GM18909 (cell line): ENCODE data around the gene CHL1.

Experiments used
- ATAC-seq: cut with Tn5 transposase; IDR thresholded peaks from one replicate; pipeline ENCODE4 v1.9.1; 2021; ENCODE audit warnings: mild to moderate bottlenecking; ENCODE audit not compliant: unreplicated experiment, poor library complexity

The CHL1 gene

GRCh38 chr3:377158-377561 lies 180.6 kb downstream of the CHL1 start:
- peak; percentile 81 for ATAC-seq

GRCh38 chr3:380801-381200 lies 184.2 kb downstream of the CHL1 start:
- no peak for ATAC-seq

GRCh38 chr3:385151-385550 lies 188.6 kb downstream of the CHL1 start:
- ATAC-seq = no peak

- no peak for ATAC-seq
These were observed 198.2 kb downstream of the CHL1 start for GRCh38 chr3:394775-395174.

- no peak for ATAC-seq
These were observed 199.7 kb downstream of the CHL1 start for GRCh38 chr3:396293-396692.

- no peak for ATAC-seq
These were observed 203.1 kb downstream of the CHL1 start for GRCh38 chr3:399647-400046.

GRCh38 chr3:403826-404225 lies 207.3 kb downstream of the CHL1 start:
- no peak for ATAC-seq

GRCh38 chr3:409011-409410 lies 212.4 kb downstream of the CHL1 start:
- ATAC-seq = no peak

GRCh38 chr3:411226-411625 lies 214.7 kb downstream of the CHL1 start:
- no peak for ATAC-seq

GRCh38 chr3:414063-414462 lies 217.5 kb downstream of the CHL1 start:
- no peak for ATAC-seq

GRCh38 chr3:418239-418929 lies 221.8 kb downstream of the CHL1 start:
- ATAC-seq = no peak

GRCh38 chr3:420584-420983 lies 224.0 kb downstream of the CHL1 start:
- ATAC-seq = peak; percentile 70

GRCh38 chr3:425079-425478 lies 228.5 kb downstream of the CHL1 start:
- ATAC-seq = no peak

GRCh38 chr3:426072-426471 lies 229.5 kb downstream of the CHL1 start:
- ATAC-seq = no peak

- no peak for ATAC-seq
These were observed 230.6 kb downstream of the CHL1 start for GRCh38 chr3:427128-427527.

GRCh38 chr3:430186-430585 lies 233.6 kb downstream of the CHL1 start:
- no peak for ATAC-seq

GRCh38 chr3:435161-435560 lies 238.6 kb downstream of the CHL1 start:
- no peak for ATAC-seq

- no peak for ATAC-seq
These were observed 239.5 kb downstream of the CHL1 start for GRCh38 chr3:436053-436452.

- ATAC-seq = no peak
These were observed 244.3 kb downstream of the CHL1 start for GRCh38 chr3:440826-441225.

GRCh38 chr3:445960-446359 lies 249.4 kb downstream of the CHL1 start:
- no peak for ATAC-seq

- no peak for ATAC-seq
These were observed 251.1 kb downstream of the CHL1 start for GRCh38 chr3:447671-448070.

- ATAC-seq = no peak
These were observed 253.1 kb downstream of the CHL1 start for GRCh38 chr3:449711-450110.

- ATAC-seq = no peak
These were observed 255.7 kb downstream of the CHL1 start for GRCh38 chr3:452221-452620.
